Hypothalamus (tissue), 51 donors: ENCODE results near the gene FAM120C.
A peak's percentile ranks its signal among the peaks of the same experiment; 100 is the strongest.

ENCODE experiments used
- DNase-seq, 51 donors: peaks; one replicate each; lab custom pipeline; 2025; lab: John Stamatoyannopoulos, UW

The FAM120C gene, protein sequence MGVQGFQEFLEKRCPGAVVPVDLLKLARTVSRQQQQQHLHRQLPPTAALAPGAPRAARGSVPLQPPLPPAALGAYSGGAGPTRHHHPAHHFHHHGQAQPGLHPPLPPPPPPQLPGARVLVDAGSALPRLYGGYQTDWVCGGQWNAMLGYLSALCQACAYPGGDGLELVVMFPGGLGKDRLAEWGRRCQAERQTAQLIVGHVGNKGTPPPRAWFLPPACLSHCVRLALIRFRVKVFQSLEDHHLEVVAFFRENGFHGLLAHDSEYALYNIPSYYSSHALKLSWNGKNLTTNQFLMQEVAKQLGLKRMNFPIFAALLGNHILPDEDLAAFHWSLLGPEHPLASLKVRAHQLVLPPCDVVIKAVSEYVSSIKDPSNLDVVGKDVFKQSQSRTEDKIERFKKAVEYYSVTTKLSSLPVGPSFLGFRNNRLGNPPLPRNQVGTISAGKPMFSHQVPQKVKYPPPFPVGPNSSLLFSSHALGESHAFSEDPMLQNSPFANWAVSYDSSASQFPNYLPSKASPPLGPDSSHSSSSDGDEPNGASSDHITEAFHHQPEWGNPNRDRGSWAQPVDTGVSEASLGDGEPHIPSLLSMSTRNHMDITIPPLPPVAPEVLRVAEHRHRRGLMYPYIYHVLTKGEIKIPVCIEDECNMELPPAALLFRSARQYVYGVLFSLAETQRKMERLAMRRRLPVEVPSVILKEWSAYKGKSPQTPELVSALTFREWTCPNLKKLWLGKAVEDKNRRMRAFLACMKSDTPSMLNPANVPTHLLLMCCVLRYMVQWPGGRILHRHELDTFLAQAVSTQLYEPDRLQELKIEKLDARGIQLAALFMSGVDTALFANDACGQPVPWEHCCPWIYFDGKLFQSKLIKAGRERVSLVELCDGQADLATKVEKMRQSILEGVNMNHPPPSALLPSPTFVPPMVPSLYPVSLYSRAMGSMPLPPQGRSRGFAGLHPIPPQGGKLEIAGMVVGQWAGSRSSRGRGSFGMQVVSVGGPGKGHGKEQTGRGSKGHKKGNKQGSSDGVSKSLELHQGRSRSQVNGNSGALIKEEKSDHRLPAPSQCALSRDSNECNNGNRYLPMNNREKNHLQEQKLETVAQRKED

DNA sequence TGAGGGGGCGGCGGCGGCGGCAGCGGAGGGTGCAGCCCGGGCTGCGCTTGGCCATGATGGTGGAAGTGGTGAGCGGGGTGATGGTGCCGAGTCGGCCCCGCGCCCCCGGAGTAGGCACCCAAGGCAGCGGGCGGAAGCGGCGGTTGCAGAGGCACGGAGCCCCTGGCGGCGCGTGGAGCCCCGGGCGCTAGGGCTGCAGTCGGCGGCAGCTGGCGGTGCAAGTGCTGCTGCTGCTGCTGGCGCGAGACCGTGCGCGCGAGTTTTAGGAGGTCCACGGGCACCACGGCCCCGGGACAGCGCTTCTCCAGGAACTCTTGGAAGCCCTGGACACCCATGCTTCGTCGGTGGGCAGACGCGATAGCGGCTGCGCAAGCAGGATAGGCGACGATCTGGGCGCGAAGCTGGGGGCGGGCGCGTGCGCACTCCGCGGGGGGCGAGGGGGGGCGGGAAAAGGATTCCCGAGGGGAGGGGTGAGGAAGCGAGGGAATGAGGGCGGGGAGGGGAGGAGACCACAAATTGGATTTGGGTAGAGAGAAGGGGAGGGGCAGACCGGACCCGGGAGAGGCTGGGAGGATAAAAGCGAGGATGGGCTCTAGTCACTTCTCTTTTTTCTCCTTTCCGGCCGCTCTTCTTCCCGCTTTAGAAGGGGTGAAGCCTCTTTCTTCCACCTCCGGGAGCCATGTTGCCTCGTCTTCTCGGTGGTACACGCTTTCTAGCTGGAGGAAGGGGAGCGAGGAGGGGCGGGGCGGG, at the start of gene FAM120C:
Gene FAM120C, minus strand, starts transcription at position 391 of the 750 bp plus-strand sequence. Its CDS starts 56 bp downstream, at position 335.
- peak; percentile 7 to 93 (median 65) for DNase-seq

DNA sequence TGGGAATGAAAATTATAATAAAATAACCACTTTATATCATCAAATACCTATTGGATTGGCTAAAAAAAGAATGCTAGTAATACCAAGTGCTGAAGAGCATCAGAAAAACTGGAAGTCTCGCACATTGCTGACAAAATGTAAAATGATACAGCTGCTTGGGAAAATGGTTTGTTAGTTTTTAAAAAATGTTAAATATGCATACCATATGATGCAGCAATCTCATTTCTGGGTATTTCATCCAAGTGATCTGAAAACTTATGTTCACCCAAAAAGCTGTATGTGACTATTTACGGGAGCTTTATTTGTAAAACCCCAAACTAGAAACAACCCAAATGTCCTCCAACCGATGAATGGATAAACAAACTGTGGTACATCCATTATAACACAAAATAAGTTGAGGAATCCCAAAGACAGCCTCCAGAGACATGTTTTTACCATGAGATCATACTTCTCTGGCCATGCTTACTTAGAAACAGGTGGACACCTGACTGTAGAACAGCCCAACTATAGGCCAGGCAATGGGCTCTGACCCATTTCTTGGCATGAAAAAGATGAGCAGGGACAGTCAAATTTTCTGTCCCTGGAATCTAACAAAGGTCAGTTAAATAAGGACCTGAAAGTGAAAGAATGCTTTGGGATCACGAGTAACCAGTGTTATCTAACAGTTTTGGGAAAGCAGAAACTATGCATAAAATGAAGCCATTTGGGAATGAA, 47.5 kb upstream of the FAM120C start:
- no peak for DNase-seq

DNA sequence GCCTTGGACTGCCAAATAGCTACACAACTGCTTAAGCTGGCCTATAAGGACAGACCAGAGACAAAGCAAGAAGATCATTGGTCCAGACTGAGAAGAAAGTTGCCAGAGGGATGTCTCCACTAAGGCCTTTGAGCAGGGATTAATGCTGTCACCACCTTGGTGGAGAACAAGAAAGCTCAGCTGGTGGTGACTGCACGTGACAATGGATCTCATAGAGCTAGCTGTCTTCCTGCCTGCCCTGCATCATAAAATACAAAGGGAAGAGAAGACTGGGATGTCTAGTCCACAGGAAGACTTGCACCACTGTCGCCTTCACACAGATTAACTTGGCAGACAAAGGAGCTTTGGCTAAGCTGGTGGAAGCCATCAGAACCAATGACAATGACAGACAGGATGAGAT, 40.5 kb upstream of the FAM120C start:
- DNase-seq, result no peak

DNA sequence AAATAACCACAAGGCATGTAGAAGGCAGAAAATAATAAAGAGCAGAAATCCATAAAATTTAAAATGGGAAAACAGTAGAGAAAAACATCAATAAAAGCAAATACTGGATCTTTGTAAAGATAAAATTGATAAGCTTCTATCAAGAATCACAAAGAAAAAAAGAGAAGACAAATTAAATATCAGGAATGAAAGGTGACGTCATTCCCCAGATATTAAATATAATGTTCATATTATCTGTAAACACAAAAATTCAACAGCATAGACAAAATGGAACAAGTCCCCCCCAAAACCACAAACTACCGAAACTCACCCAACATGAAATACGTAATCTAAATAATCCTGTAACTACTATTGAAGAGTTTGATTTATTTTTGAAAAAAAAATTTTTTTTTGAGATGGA, 30.5 kb upstream of the FAM120C start:
- DNase-seq, result no peak

DNA sequence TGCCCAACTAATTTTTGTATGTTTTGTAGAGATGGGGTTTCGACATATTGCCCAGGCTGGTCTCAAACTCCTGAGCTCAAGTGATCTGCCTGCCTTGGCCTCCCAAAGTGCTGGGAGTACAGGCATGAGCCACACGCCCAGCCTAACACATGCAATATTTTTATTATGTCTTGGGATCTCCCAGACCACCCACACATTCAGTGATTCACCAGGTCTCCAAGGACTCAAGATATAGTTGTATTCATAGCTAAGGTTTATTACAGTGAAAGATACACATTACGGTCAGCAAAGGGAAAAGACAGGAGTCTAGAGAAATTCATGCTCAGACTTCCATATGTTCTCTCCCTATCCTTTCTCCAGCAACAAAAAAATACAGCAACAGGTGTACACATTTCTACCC, 25.5 kb upstream of the FAM120C start:
- DNase-seq, result no peak

DNA sequence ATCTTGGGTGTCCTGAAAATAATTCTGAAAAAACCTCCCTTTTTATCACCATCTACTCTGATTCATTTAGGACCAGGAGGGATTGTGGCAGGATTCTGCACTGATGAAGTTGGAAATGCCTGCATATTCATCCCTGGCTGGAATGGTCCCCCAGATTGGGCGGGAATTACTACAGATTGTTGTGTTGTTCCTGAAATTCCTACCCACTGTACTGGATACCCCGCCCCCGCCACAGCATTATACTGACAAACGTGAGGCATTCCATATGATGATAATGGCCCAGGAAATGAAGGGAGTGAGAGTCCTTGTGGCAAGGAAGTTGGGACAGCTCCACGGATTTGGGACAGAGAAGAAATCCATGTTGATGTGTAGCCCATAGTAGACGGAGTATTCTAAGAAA, 15.2 kb upstream of the FAM120C start:
- no peak for DNase-seq

DNA sequence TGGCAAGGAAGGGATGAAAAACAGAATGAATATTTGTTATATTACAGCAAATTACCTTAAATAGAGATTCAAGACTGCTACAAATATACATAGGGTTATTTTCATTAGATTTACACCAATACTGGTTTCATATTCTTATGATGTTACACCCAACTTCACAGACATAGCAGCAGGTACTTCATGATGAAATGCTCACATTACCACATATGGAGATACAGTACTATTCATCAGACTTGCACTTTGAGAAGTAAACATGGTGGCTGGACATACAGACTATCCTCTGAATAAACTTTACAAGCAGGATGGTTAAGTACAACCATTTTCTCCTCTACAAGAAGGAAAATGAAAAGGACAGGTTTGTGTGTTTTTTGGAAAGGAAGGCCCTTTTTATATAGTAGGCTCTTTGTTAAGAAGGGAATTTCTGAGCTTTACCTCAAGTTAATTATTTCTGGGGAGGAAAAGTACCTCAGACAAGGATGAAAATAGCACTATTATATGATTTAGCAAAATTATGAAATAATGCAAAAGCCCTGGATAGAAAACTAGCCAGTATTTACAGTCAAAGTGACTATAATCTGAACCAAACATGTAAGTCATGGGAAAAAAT, 12.0 kb upstream of the FAM120C start:
- no peak for DNase-seq

DNA sequence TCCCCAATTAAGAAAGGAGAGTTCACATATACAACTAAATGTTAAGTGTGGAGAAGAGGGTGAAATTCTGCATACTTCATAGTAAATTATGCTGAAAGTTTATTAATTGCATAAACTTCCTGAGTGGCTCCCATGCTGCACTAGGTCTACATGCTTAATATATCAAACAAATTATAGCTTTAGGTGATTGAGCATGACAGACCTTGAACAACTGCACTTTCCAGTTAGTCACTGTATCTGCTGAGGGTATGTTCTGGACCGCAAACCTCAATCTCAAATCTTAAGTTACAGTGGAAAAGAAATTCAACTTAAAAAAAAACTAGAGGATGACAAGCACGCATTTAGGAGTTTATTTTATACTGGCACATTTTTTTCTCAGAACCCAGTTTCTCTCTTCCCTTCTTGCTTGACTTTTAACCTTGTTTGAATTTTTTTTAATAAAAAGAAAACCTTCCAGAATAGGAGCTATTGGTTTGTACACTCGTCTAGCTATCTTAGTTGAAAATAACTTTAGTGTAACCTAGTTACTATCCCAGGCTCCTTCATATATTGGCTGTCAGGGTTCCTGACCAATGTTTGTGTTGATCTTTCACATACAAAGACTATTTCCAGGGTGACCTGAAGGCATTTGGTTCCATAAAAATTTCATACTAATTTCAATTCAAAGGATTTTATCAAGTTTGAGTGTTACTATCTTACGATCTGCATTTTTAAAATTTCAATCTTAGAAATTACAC, 10.2 kb upstream of the FAM120C start:
- no peak for DNase-seq

DNA sequence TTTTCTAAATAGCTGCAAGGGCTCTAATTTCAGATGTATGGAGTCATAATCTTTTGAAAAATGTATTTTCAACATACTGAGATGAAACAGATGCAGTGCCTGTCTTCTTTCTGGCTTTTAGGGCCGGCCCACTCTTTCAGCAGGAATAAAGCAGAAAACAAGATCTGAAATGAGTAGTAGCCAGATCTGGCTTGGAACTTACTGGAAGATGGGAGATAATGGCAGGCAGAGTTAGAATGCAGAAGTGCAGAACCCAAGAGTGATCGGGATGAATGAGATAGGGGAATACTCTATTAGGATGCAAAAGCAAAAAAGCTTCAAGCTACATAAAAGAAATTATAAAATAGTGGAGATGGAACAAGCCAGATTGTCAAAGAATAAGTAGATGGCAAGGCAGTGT, 1.4 kb upstream of the FAM120C start:
- DNase-seq, result no peak

DNA sequence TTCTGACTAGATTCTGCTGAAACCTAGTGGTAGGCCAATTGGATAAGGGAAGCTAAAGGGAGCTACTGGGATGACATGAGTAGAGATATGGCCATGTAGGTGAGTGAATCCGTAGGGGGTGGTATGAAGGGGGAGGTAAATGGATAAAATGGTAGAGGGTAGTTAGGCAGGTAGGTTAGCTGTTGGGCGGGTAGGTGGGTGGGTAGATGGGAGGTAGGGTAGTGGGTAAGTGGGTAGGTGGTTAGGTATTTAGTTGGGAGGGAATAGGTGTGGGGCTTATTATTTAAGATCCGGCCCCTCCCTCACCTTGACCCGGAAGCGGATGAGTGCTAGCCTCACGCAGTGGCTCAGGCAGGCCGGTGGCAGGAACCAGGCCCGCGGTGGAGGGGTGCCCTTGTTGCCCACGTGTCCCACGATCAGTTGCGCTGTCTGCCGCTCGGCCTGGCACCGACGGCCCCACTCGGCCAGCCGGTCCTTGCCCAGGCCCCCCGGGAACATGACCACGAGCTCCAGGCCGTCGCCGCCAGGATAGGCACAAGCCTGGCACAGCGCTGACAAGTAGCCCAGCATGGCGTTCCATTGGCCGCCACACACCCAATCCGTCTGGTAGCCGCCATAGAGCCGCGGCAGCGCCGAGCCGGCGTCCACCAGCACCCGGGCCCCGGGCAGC, 725 bp downstream of the FAM120C start:
- peak in 49 of 51 donors; percentile 1 to 72 (median 36) for DNase-seq

DNA sequence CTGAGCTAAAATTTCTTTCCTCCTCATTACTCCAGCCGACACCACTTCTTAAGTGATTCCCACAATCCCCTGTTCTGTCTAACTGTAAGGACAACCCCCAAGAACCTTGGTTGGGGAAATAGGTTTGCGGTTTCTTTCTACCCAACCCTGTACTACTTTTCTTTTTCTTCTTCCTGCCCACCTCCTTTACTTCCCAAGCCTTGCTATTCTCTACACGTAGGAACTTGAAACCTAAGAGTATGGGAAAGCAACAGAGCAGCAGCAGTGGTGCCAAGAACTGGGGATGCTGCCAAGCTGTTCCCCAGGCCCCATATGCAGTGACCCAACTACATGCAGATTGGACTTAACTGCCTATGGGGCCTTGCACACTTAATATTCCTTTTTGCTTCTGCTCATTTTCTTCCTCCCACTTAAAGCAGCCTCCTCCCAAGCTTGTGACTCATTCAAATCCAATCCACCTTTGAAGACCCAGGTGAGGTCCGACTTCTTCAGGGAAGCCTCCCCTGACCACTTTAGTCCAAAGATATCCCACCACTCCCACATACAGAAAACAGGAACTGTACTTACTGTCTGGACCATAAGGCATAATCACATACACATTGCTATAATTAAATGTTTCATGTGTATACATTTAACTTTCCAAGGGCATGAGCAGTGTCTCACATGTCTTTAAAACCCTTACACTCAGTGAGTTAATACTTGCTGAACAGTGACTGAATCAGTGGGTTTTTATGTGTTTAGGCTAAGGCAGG, 1.7 kb downstream of the FAM120C start:
- DNase-seq, result peak in 9 of 51 donors; percentile 0 to 6 (median 1)

DNA sequence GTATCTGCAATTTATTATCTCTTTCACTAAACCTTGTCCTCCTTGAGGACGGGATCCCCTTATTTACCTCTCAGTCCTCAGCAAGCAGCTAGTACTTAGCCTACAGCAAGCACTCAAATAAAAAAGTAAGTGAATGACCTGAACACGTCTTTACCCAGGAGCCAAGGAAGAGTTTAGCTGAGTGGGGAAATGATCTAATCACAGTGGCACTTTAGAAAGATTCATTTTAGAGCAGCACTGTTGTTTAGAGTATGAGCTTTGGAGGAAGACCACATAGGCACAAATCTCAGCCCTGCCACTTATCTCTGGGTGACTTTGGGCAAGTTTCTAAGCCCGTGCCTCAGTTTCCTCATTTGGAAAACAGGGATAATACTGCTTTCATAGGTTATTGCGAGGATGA, 2.7 kb downstream of the FAM120C start:
- DNase-seq, result no peak

DNA sequence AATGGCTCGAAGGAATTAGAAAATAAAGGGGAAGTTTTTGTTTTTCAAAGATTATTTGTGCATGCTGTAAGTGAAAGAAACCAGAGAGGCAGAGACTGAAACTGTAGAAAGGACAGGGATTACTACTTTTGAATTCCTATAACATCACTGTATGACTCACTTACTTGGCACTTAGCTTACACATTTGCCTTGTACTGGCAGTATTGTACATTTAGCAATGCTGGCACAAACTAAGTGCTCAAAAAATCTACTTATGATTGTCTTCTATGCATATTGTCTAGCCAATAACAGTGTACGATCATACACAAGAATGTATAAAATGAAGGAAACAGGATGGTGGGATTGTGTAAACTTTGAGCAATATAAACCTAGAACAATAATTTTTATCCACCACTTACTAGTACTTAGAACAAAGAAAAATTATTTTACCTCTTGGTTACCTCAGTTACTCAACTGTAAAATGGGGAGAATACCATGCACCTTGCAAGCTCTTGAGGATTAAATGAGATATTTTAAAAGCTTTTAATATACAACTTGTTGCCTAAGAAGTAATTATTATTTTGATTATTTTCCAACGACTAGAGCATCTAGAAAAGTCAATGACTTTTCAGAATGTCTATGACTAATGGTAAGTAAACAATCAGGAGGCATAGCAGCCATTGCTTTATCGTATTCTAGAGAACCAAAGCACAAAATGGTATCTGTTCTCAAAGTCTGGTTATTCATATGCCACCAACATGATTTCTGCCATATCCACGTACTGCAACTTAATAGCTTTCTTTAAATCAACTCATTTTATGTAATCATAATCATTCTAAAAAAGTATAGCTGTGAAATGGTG, 4.7 kb downstream of the FAM120C start:
- no peak for DNase-seq

DNA sequence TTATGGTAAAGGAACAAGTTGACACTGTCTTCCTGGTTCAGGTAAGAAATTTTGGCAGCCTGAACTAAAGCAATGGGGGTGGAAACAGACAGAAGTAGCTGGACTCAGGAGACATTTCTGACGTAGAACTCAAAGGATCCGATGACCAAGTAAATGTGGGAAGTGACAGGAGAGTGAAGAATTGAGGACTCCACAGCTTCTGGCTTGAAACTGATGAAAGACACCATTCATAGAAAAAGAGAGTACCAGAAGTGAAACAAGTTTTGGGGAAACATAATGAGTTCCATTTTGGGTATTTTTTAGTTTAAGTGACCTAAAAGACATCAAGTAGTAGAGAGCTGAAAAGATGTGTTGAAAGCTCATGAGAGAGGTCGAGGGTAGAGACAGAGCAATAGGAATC, 5.7 kb downstream of the FAM120C start:
- no peak for DNase-seq

DNA sequence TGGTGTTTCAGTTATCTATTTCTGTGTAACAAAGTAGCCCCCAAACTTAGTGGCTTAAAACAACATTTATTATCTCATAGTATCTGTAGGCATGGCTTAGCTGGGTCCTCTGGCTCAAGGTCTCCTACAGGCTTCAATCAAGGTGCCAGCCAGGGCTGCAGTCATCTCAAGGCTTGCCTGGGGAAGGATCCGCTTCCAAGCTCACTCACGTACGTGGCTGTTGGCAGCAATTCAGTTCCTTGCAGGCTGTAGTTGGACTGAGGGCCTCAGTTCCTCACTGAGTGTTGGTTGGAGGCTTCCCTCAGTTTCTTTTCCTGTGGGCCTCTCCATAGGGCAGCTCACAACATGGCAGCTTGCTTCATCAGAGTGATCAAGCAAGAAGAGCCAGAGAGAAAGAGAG, 9.3 kb downstream of the FAM120C start:
- no peak for DNase-seq

DNA sequence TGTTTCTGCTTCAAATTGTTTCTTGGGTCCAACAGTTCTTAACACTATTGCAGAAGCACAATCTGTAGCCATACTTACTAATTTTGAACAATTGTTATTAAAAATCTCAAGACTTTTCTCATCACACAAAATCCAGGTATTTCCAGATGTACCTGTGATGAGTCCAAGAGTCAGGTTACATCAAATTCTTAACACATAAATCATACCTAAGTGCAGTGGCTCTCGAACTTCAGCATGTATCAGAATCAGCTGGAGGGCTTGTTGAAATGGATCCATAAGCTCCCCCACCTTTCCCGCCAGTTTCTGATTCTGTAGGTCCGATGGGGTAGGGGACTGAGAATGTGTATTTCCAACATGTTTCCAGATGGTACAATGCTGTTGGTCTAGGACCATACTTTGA, 10.6 kb downstream of the FAM120C start:
- DNase-seq, result no peak
